HepG2 (cell line): Measurements from ENCODE around the gene MAP3K14. TPM values are rescaled to one million over a fixed set of nuclear protein-coding genes. Genes with fewer than 3 reads are reported as not detected.

Source experiments
- ATAC-seq: fragments of 200-7000 bp; cut with Tn5 transposase; 3 replicates; pipeline ENCODE4 v1.9.1; 2020; ENCODE audit warnings: mild to moderate bottlenecking, moderate library complexity
- BruUV-seq: library from RNA; stranded (reverse); fragments of 400-500 nt; replicated peaks from 2 replicates; lab custom pipeline; 2021; lab: Mats Ljungman, UMichigan
- CTCF ChIA-PET: fragments of 300-600 bp; formaldehyde crosslinking; extraction: SDS; loops from one replicate; lab custom pipeline; 2021; ENCODE audit warnings: low total read pairs, inconsistent platforms, low intra/inter-chr PET ratio; lab: Yijun Ruan, JAX
- POLR2A ChIA-PET: fragments of 350-600 bp; sonication (Branson Sonifier 250); formaldehyde crosslinking; loops from one replicate; lab custom pipeline; 2020; ENCODE audit warnings: antibody characterized with exemption, inconsistent platforms; lab: Yijun Ruan, JAX
- DNase-seq: peaks from one replicate; pipeline ENCODE4 v3.0.0-alpha.2; 2015; ENCODE audit warnings: low spot score
- FAIRE-seq: peaks from 3 replicates; lab custom pipeline; 2011; peaks lifted over from hg19 to GRCh38; lab: Jason Lieb, UNC
- H2AFZ ChIP-seq: one replicate; pipeline ENCODE4 v1.6.1; 2011; ENCODE audit warnings: low read length, inconsistent platforms
- H3K27ac ChIP-seq: fragments of 300-600 bp; 3 replicates; pipeline ENCODE4 v1.8.0; 2011; ENCODE audit warnings: mixed run types, mild to moderate bottlenecking, mixed read lengths, low read length, inconsistent platforms; ENCODE audit not compliant: insufficient read depth; ENCODE audit errors: extremely low read length
- H3K27me3 ChIP-seq, 2 experiments: fragments of 200-600 bp in 1 of 2; 2 replicates in 1 of 2; 3 replicates in 1 of 2; pipeline versions ENCODE4 v1.6.0 to v1.8.0; 2011; ENCODE audit warnings: low read length in 2 of 2, mild to moderate bottlenecking in 2 of 2, moderate library complexity in 2 of 2, inconsistent platforms in 1 of 2; ENCODE audit not compliant: insufficient read depth in 2 of 2, control insufficient read depth in 1 of 2
- H3K36me3 ChIP-seq, 2 experiments: fragments of 200-600 bp in 1 of 2; replicated peaks in 1 of 2; 2 replicates in 1 of 2; 3 replicates in 1 of 2; pipeline versions ENCODE4 v1.5.1 to v1.8.0; 2011; ENCODE audit warnings: low read length in 2 of 2, inconsistent platforms in 1 of 2; ENCODE audit not compliant: insufficient read depth in 2 of 2, control insufficient read depth in 1 of 2
- H3K4me1 ChIP-seq: 2 replicates; pipeline ENCODE4 v1.5.1; 2012; ENCODE audit warnings: low read length, inconsistent platforms; ENCODE audit not compliant: insufficient read depth
- H3K4me2 ChIP-seq: 2 replicates; pipeline ENCODE4 v1.6.0; 2011; ENCODE audit warnings: low read depth, low read length, inconsistent platforms
- H3K4me3 ChIP-seq, 3 experiments: fragments of 200-600 bp in 1 of 3; sonication (generic), shearing (Covaris generic) in 1 of 3; replicated peaks in 1 of 3; 2 replicates each; pipeline ENCODE4 v1.5.1; 2011 to 2016; ENCODE audit warnings: low read length in 3 of 3, inconsistent platforms in 2 of 3, low read depth in 2 of 3, mild to moderate bottlenecking in 2 of 3, control low read depth in 1 of 3, mixed read lengths in 1 of 3; ENCODE audit not compliant: insufficient read depth in 1 of 3
- H3K79me2 ChIP-seq: one replicate; pipeline ENCODE4 v1.6.1; 2011; ENCODE audit warnings: low read length, inconsistent platforms; ENCODE audit not compliant: insufficient read depth
- H3K9ac ChIP-seq: 2 replicates; pipeline ENCODE4 v1.6.0; 2011; ENCODE audit warnings: mild to moderate bottlenecking, low read depth, low read length, inconsistent platforms; ENCODE audit not compliant: insufficient read depth
- H3K9me3 ChIP-seq: 2 replicates; pipeline ENCODE4 v1.5.1; 2012; ENCODE audit warnings: mild to moderate bottlenecking, low read length
- H4K20me1 ChIP-seq: 2 replicates; pipeline ENCODE4 v1.6.0; 2011; ENCODE audit warnings: inconsistent platforms, mild to moderate bottlenecking, low read length, moderate library complexity; ENCODE audit not compliant: insufficient read depth
- ATF6 ChIP-seq: sonication (generic); formaldehyde crosslinking; conservative IDR thresholded peaks from 2 replicates; pipeline ENCODE4 v1.4.0; 2020; ENCODE audit warnings: missing genetic modification reagents
- KAT8 ChIP-seq: IDR thresholded peaks from 2 replicates; pipeline ENCODE4 v1.6.1; 2016; ENCODE audit warnings: missing genetic modification reagents, missing compliant biosample characterization
- KDM6A ChIP-seq: IDR thresholded peaks from 2 replicates; pipeline ENCODE4 v1.6.1; 2016; ENCODE audit warnings: low read depth
- RBAK ChIP-seq: sonication (generic); formaldehyde crosslinking; IDR thresholded peaks from 2 replicates; pipeline ENCODE4 v1.5.1; 2020; ENCODE audit warnings: mild to moderate bottlenecking, missing genetic modification reagents
- SRSF9 ChIP-seq: fragments of 200-400 bp; formaldehyde crosslinking; IDR thresholded peaks from 2 replicates; pipeline ENCODE4 v1.6.1; 2018; ENCODE audit warnings: borderline replicate concordance, mild to moderate bottlenecking, low read depth, low read length; ENCODE audit not compliant: insufficient read depth, poor library complexity, severe bottlenecking
- THYN1 ChIP-seq: sonication (generic); formaldehyde crosslinking; IDR thresholded peaks from 2 replicates; pipeline ENCODE4 v1.8.1; 2023; ENCODE audit warnings: low read depth, mild to moderate bottlenecking, moderate library complexity, missing genetic modification reagents, borderline replicate concordance
- ZNF263 ChIP-seq: sonication (generic); formaldehyde crosslinking; IDR thresholded peaks from 2 replicates; pipeline ENCODE4 v1.4.0; 2020; ENCODE audit warnings: missing genetic modification reagents
- ZNF501 ChIP-seq: sonication (generic); formaldehyde crosslinking; IDR thresholded peaks from 2 replicates; pipeline ENCODE4 v1.5.1; 2020; ENCODE audit warnings: mild to moderate bottlenecking, moderate library complexity, missing genetic modification reagents
- ZNF687 ChIP-seq: sonication (generic); formaldehyde crosslinking; IDR thresholded peaks from 2 replicates; pipeline ENCODE4 v1.5.1; 2020; ENCODE audit warnings: mild to moderate bottlenecking, missing genetic modification reagents, moderate library complexity
- WGBS: methylation state at CpG from one replicate; pipeline ENCODE4 v1.1.6; 2017; ENCODE audit warnings: low lambda C conversion rate; 5-methylcytosine and 5-hydroxymethylcytosine counted together
- in situ Hi-C: cut with HindIII; loops from 2 replicates; pipeline ENCODE4 v1.10.0; 2017; ENCODE audit warnings: low pct_unique_long_range_greater_than_20kb; ENCODE audit not compliant: extremely low pct_ligation_motif_present
- intact Hi-C: fragments of 100-400 bp; cut with micrococcal nuclease; formaldehyde crosslinking; loops from one replicate; pipeline ENCODE4 v1.10.0; 2022; ENCODE audit not compliant: unreplicated experiment
- polyA plus RNA-seq, 8 experiments: library from polyadenylated mRNA; depleted of rRNA in 3 of 8; stranded (reverse) in 7 of 8; unstranded in 1 of 8; fragments of >200 nt; fragmentation: Illumina TruSeq in 4 of 8; extraction: Trizol in 4 of 8; gene quantifications; 2 replicates each; pipeline versions ENCODE4 v1.2.1 to v1.2.3, GENCODE V29; 2011 to 2016; ENCODE audit warnings: low read depth in 4 of 8, missing spikeins in 1 of 8, mixed read lengths in 1 of 8; ENCODE audit not compliant: insufficient read depth in 1 of 8
- total RNA-seq, 5 experiments: library from RNA; depleted of rRNA; stranded (reverse); fragments of >200 nt; fragmentation: Illumina TruSeq; extraction: Trizol; gene quantifications; 2 replicates each; pipeline ENCODE4 v1.2.3, GENCODE V29; 2016; ENCODE audit warnings: low read depth in 1 of 5
- TF ChIP-seq, protein P1 (sequence below): sonication (generic); formaldehyde crosslinking; IDR thresholded peaks from 2 replicates; pipeline ENCODE4 v1.8.1; 2023; ENCODE audit warnings: mild to moderate bottlenecking, missing genetic modification reagents

Gene MAP3K14
- total and polyA plus RNA-seq, 2 of the 13 experiments (the other 11 are each of a cell fraction or from before 2014, with no cell fraction given), result 2.6 TPM

DNA sequence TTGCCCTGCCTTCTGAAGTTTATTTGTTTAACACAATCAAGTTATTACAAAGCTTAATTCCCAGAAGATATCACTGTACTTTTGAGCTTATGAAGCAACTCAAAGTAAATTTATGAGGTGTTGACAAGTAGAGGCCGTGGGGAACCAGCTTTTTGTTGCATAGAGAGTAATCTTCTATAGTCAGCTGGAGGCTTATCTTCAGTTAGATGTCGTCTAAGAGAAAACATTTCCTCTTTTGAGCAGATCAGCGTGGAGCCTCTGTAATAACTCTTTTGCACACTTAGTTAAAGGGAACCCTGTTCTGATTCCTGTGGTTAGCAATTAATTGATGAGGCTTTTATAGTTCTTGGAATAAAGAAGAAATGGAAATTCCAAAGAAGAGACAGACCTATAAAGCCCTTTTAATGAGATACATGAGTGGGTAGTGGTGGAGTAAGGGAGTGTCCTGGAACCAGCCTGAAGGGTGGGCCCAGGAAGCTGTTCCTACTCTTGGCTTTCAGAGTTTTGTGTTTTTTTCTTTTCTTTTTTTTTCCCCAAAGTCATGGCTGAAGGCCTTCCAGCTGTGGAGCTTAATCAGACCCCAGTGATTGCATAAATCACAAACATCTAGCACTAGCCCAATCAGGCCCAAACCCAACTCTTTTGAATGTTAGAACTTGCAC lies 28.9 kb upstream of the MAP3K14 start:
- FAIRE-seq, result no peak
- Histone ChIP-seq H3K9ac (no peak overlapping the region), H3K79me2 (no peaks in the 10 kb centered on the region), H2AFZ (no peak overlapping the region), H3K9me3 (no peaks in the 10 kb centered on the region), H3K4me2 (no peak overlapping the region), H3K4me1 (peaks cover 17% of the 10 kb centered on the region), H4K20me1 (no peaks in the 10 kb centered on the region), H3K36me3 (no peaks in the 10 kb centered on the region), H3K4me3 (no peak overlapping the region), H3K27ac (no peak overlapping the region), H3K27me3 (no peaks in the 10 kb centered on the region)
- BruUV-seq, result no TSS peak
- no peak for TF ChIP-seq SRSF9
- no peak for TF ChIP-seq KDM6A (CRISPR knock-in tag)
- TF ChIP-seq ZNF501, result no peak
- no peak for ATAC-seq
- ChIA-PET CTCF (no interaction called here), POLR2A (interaction anchor here (1.0 kb wide), 1 partner anchor 197 kb away, joined by 3 read pairs; the partner anchor contains the start of gene HEXIM1)
- in situ Hi-C loops (no loop called here), intact Hi-C loops (no loop called here)
- 5% methylated on average over 3 of the region's 3 CpGs for WGBS
- DNase-seq, result no peak

DNA sequence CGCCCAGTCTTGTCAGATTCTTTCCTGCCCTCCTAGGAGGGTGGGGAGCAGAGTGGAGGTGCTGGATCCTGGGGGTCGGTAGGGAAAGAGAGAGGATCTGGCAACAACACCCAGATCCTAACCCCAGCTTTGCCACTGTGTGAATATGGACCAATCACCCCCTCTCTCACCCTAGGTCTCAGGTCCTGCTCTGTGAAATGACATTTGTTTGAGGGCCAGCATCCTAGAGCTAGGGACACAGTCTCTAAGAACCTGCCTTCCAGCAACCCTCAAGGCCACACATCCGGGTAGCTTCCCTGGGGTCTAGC lies 28.4 kb upstream of the MAP3K14 start:
- peaks cover 17% of the 10 kb centered on the region for H3K4me1 ChIP-seq
- no peaks in the 10 kb centered on the region for H4K20me1 ChIP-seq
- intact Hi-C loops (no loop called here), in situ Hi-C loops (no loop called here)
- ChIA-PET POLR2A (interaction anchor here (1.0 kb wide), 1 partner anchor 197 kb away, joined by 3 read pairs; the partner anchor contains the start of gene HEXIM1), CTCF (no interaction called here)
- H3K9ac ChIP-seq, result no peak overlapping the region
- no peaks in the 10 kb centered on the region for H3K79me2 ChIP-seq
- no peak overlapping the region for H3K4me3 ChIP-seq
- no peak overlapping the region for H3K4me2 ChIP-seq
- WGBS, result 60% methylated on average over 3 of the region's 3 CpGs
- no TSS peak for BruUV-seq
- H3K36me3 ChIP-seq, result no peaks in the 10 kb centered on the region
- no peak for DNase-seq
- no peak; the same call in 2 of the 3 replicates for ATAC-seq
- no peaks in the 10 kb centered on the region; a peak in 1 of 5 replicates for H3K27me3 ChIP-seq
- no peak for FAIRE-seq
- no peaks in the 10 kb centered on the region for H3K9me3 ChIP-seq
- no peak overlapping the region for H3K27ac ChIP-seq
- no peak overlapping the region for H2AFZ ChIP-seq
- TF ChIP-seq RBAK (CRISPR knock-in tag) (no peak), ZNF687 (no peak), ATF6 (no peak), ZNF263 (CRISPR knock-in tag) (no peak), THYN1 (CRISPR knock-in tag) (no peak), KAT8 (CRISPR knock-in tag) (no peak)
- TF ChIP-seq, protein P1, sequence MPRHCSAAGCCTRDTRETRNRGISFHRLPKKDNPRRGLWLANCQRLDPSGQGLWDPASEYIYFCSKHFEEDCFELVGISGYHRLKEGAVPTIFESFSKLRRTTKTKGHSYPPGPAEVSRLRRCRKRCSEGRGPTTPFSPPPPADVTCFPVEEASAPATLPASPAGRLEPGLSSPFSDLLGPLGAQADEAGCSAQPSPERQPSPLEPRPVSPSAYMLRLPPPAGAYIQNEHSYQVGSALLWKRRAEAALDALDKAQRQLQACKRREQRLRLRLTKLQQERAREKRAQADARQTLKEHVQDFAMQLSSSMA (CRISPR knock-in tag), result no peak
